ENCODE results near the gene SAXO2. TPM values are rescaled to one million over a fixed set of nuclear protein-coding genes. Genes with fewer than 3 reads are reported as not detected.
"Not testable (repeated sequence)": the region's sequence is repeated elsewhere in the genome, so short reads cannot be mapped to it uniquely, and the experiment has no call there.

Gene SAXO2
- total RNA-seq, 3 donors from 2014 or later (not counting 1 experiment from before 2014, with no cell fraction given): 0.83 to 6.5 (median 1.6) TPM

- no peak overlapping the region for H3K27ac Mint-ChIP-seq
- no peak for TF ChIP-seq CTCF (IDR thresholded peaks at IDR 0.05)
- Histone ChIP-seq H3K27ac (ENCODE audit: low read length) (no peak overlapping the region), H3K36me3 (ENCODE audit: control insufficient read depth, insufficient read depth, low read length) (no peaks in the 10 kb centered on the region), H3K9me3 (ENCODE audit: control insufficient read depth, insufficient read depth, low read length) (no peaks in the 10 kb centered on the region), H3K27me3 (ENCODE audit: control insufficient read depth, insufficient read depth, low read length) (no peaks in the 10 kb centered on the region), H3K4me3 (ENCODE audit: low read length) (no peak overlapping the region), H3K4me1 (ENCODE audit: control insufficient read depth, insufficient read depth, low read length) (no peaks in the 10 kb centered on the region)
- WGBS (ENCODE audit: insufficient coverage): 94% methylated on average over 12 of the region's 12 CpGs
- no peak for ATAC-seq
- H3K4me1 Mint-ChIP-seq: no peaks in the 10 kb centered on the region
- H3K27me3 Mint-ChIP-seq (ENCODE audit: low read depth in 2 of 2): no peaks in the 10 kb centered on the region
- DNase-seq: no peak
- intact Hi-C loops (cut with micrococcal nuclease): no loop called here
- no peaks in the 10 kb centered on the region for H3K9me3 Mint-ChIP-seq
- no peaks in the 10 kb centered on the region for H3K36me3 Mint-ChIP-seq
- no peak overlapping the region for H3K4me3 Mint-ChIP-seq
These were observed 54.5 kb downstream of the SAXO2 start for GRCh38 chr15:82317091-82317489.

GRCh38 chr15:82317516-82317915, 54.9 kb downstream of the SAXO2 start:
- H3K27me3 ChIP-seq (ENCODE audit: control insufficient read depth, insufficient read depth, low read length); H3K36me3 Mint-ChIP-seq; H3K36me3 ChIP-seq (ENCODE audit: control insufficient read depth, insufficient read depth, low read length); H3K4me1 ChIP-seq (ENCODE audit: control insufficient read depth, insufficient read depth, low read length); H3K27ac ChIP-seq (ENCODE audit: low read length); H3K9me3 ChIP-seq (ENCODE audit: control insufficient read depth, insufficient read depth, low read length); H3K4me3 ChIP-seq (ENCODE audit: low read length); H3K27me3 Mint-ChIP-seq (ENCODE audit: low read depth in 2 of 2); ATAC-seq; H3K4me3 Mint-ChIP-seq; intact Hi-C loops (cut with micrococcal nuclease); H3K4me1 Mint-ChIP-seq; H3K27ac Mint-ChIP-seq; H3K9me3 Mint-ChIP-seq; DNase-seq: not testable (repeated sequence)
- 91% methylated on average over 7 of the region's 7 CpGs for WGBS (ENCODE audit: insufficient coverage)

- H3K36me3 Mint-ChIP-seq; H3K4me3 Mint-ChIP-seq; H3K9me3 ChIP-seq (ENCODE audit: control insufficient read depth, insufficient read depth, low read length); H3K36me3 ChIP-seq (ENCODE audit: control insufficient read depth, insufficient read depth, low read length); H3K4me1 Mint-ChIP-seq; H3K4me3 ChIP-seq (ENCODE audit: low read length); DNase-seq; intact Hi-C loops (cut with micrococcal nuclease); H3K27me3 ChIP-seq (ENCODE audit: control insufficient read depth, insufficient read depth, low read length); H3K4me1 ChIP-seq (ENCODE audit: control insufficient read depth, insufficient read depth, low read length); H3K9me3 Mint-ChIP-seq; ATAC-seq; H3K27me3 Mint-ChIP-seq (ENCODE audit: low read depth in 2 of 2); H3K27ac Mint-ChIP-seq; H3K27ac ChIP-seq (ENCODE audit: low read length): not testable (repeated sequence)
- 89% methylated on average over 7 of the region's 8 CpGs for WGBS (ENCODE audit: insufficient coverage)
These were observed 55.7 kb downstream of the SAXO2 start for GRCh38 chr15:82318281-82318680.

GRCh38 chr15:82319522-82320278, 57.1 kb downstream of the SAXO2 start:
- DNase-seq; H3K4me1 Mint-ChIP-seq; ATAC-seq; H3K4me3 Mint-ChIP-seq; H3K36me3 ChIP-seq (ENCODE audit: control insufficient read depth, insufficient read depth, low read length); H3K36me3 Mint-ChIP-seq; H3K27ac ChIP-seq (ENCODE audit: low read length); H3K9me3 ChIP-seq (ENCODE audit: control insufficient read depth, insufficient read depth, low read length); H3K27me3 ChIP-seq (ENCODE audit: control insufficient read depth, insufficient read depth, low read length); H3K27me3 Mint-ChIP-seq (ENCODE audit: low read depth in 2 of 2); H3K27ac Mint-ChIP-seq; intact Hi-C loops (cut with micrococcal nuclease); H3K4me1 ChIP-seq (ENCODE audit: control insufficient read depth, insufficient read depth, low read length); H3K9me3 Mint-ChIP-seq; H3K4me3 ChIP-seq (ENCODE audit: low read length): not testable (repeated sequence)
- 97% methylated on average over 5 of the region's 19 CpGs for WGBS (ENCODE audit: insufficient coverage)

GRCh38 chr15:82320861-82321260, 58.2 kb downstream of the SAXO2 start:
- not testable (repeated sequence) for H3K4me1 Mint-ChIP-seq, DNase-seq
- 94% methylated on average over 2 of the region's 6 CpGs for WGBS (ENCODE audit: insufficient coverage)

GRCh38 chr15:82322488-82322887, 59.9 kb downstream of the SAXO2 start:
- ATAC-seq; H3K9me3 Mint-ChIP-seq; H3K27ac Mint-ChIP-seq; H3K36me3 ChIP-seq (ENCODE audit: control insufficient read depth, insufficient read depth, low read length); H3K4me3 ChIP-seq (ENCODE audit: low read length); H3K9me3 ChIP-seq (ENCODE audit: control insufficient read depth, insufficient read depth, low read length); DNase-seq; H3K27ac ChIP-seq (ENCODE audit: low read length); intact Hi-C loops (cut with micrococcal nuclease); H3K27me3 Mint-ChIP-seq (ENCODE audit: low read depth in 2 of 2); H3K4me1 ChIP-seq (ENCODE audit: control insufficient read depth, insufficient read depth, low read length); H3K27me3 ChIP-seq (ENCODE audit: control insufficient read depth, insufficient read depth, low read length); H3K36me3 Mint-ChIP-seq; H3K4me3 Mint-ChIP-seq; H3K4me1 Mint-ChIP-seq: not testable (repeated sequence)
- no CpG with 5 or more reads among the region's 10 CpGs for WGBS (ENCODE audit: insufficient coverage)

More at GRCh38 chr15:82320861-82321260, 58.2 kb downstream of the SAXO2 start:
- H3K36me3 Mint-ChIP-seq; H3K27ac Mint-ChIP-seq; H3K9me3 ChIP-seq (ENCODE audit: control insufficient read depth, insufficient read depth, low read length); H3K27me3 ChIP-seq (ENCODE audit: control insufficient read depth, insufficient read depth, low read length); H3K4me1 ChIP-seq (ENCODE audit: control insufficient read depth, insufficient read depth, low read length); intact Hi-C loops (cut with micrococcal nuclease); H3K4me3 ChIP-seq (ENCODE audit: low read length); ATAC-seq; H3K36me3 ChIP-seq (ENCODE audit: control insufficient read depth, insufficient read depth, low read length); H3K27me3 Mint-ChIP-seq (ENCODE audit: low read depth in 2 of 2); H3K27ac ChIP-seq (ENCODE audit: low read length); H3K9me3 Mint-ChIP-seq; H3K4me3 Mint-ChIP-seq: not testable (repeated sequence)

GRCh38 chr15:82324831-82325230, 62.2 kb downstream of the SAXO2 start:
- H3K9me3 ChIP-seq (ENCODE audit: control insufficient read depth, insufficient read depth, low read length); H3K4me3 Mint-ChIP-seq; H3K36me3 ChIP-seq (ENCODE audit: control insufficient read depth, insufficient read depth, low read length); H3K27ac Mint-ChIP-seq; H3K27ac ChIP-seq (ENCODE audit: low read length); H3K36me3 Mint-ChIP-seq; H3K9me3 Mint-ChIP-seq; DNase-seq; H3K27me3 Mint-ChIP-seq (ENCODE audit: low read depth in 2 of 2); intact Hi-C loops (cut with micrococcal nuclease); H3K4me1 ChIP-seq (ENCODE audit: control insufficient read depth, insufficient read depth, low read length); H3K4me3 ChIP-seq (ENCODE audit: low read length); H3K4me1 Mint-ChIP-seq; ATAC-seq; H3K27me3 ChIP-seq (ENCODE audit: control insufficient read depth, insufficient read depth, low read length): not testable (repeated sequence)
- 91% methylated on average over 5 of the region's 6 CpGs for WGBS (ENCODE audit: insufficient coverage)
